COR-L47 (cell line): ENCODE results near the gene SLC4A1AP.

Experiments
- DNase-seq: peaks from one replicate; lab custom pipeline; 2025; lab: John Stamatoyannopoulos, UW

The SLC4A1AP gene

GRCh38 chr2:27742571-27742970 is 78.9 kb downstream of the SLC4A1AP start:
- no peak for DNase-seq
